Body of pancreas (tissue), 4 donors: ENCODE measurements around the gene SCN3A. TPM values are rescaled to one million over a fixed set of nuclear protein-coding genes. Genes with fewer than 3 reads are reported as not detected.

Experiments
- ATAC-seq: fragments of 150-250 bp; one replicate; pipeline ENCODE4 v1.9.1; 2016
- DNase-seq, 4 donors: peaks; one replicate each; pipeline ENCODE4 v3.0.0-alpha.2; 2019
- H3K27ac ChIP-seq, 4 donors: fragments of 200-600 bp; sonication (generic); 1 replicate in 3 of 4; 2 replicates in 1 of 4; pipeline versions ENCODE4 v1.5.1 to v1.6.1; 2016 to 2019; ENCODE audit warnings: mild to moderate bottlenecking in 1 of 4, mixed read lengths in 1 of 4, moderate library complexity in 1 of 4
- H3K27me3 ChIP-seq, 2 donors: fragments of 200-600 bp; sonication (generic); one replicate each; pipeline ENCODE4 v1.6.0; 2016; ENCODE audit warnings: mild to moderate bottlenecking in 1 of 2
- H3K36me3 ChIP-seq, 2 donors: fragments of 200-600 bp; sonication (generic); replicated peaks in 1 of 2; 2 replicates each; pipeline ENCODE4 v1.5.1; 2016; ENCODE audit warnings: low read depth in 2 of 2; ENCODE audit not compliant: insufficient read depth in 1 of 2
- H3K4me1 ChIP-seq: fragments of 200-600 bp; sonication (generic); one replicate; pipeline ENCODE4 v1.6.0; 2016
- H3K4me3 ChIP-seq, 2 donors: fragments of 200-600 bp; sonication (generic); 1 replicate in 1 of 2; 2 replicates in 1 of 2; pipeline ENCODE4 v1.5.1; 2016 to 2019
- H3K9me3 ChIP-seq, 3 donors: fragments of 200-600 bp; sonication (generic); 1 replicate in 2 of 3; 2 replicates in 1 of 3; pipeline ENCODE4 v1.5.1; 2016
- CTCF ChIP-seq, 7 experiments: fragments of 450-650 bp in 4 of 7; fragments of 200-600 bp in 3 of 7; sonication (generic) in 3 of 7; IDR thresholded peaks; one replicate each; pipeline ENCODE4 v1.5.1; 2016 to 2019; ENCODE audit warnings: antibody characterized with exemption in 7 of 7
- POLR2A ChIP-seq, 3 donors: fragments of 450-650 bp; IDR thresholded peaks; one replicate each; pipeline ENCODE4 v1.6.1; 2016; ENCODE audit warnings: antibody characterized with exemption in 3 of 3, mild to moderate bottlenecking in 2 of 3
- WGBS, 2 donors: methylation state at CpG; one replicate each; pipeline ENCODE4 v1.1.5; 2017; 5-methylcytosine and 5-hydroxymethylcytosine counted together
- intact Hi-C: fragments of 100-400 bp; cut with DNase I; formaldehyde crosslinking; loops from one replicate; pipeline ENCODE4 v1.15.1; 2023
- total RNA-seq, 2 donors: library from RNA; depleted of rRNA; stranded (reverse); fragments of >200 nt; gene quantifications; one replicate each; pipeline ENCODE4 v1.1.0, GENCODE V29; 2016

Gene SCN3A
- total RNA-seq, 2 donors from 2014 or later: 0.33 to 0.52 TPM

- intact Hi-C loops: no loop called here
- no peaks in the 10 kb centered on the region for H3K27me3 ChIP-seq
- no peaks in the 10 kb centered on the region for H3K4me1 ChIP-seq
- no peak for DNase-seq
- no peaks in the 10 kb centered on the region for H3K36me3 ChIP-seq
- TF ChIP-seq CTCF (IDR thresholded peaks at IDR 0.05) (no peak), POLR2A (IDR thresholded peaks at IDR 0.05) (no peak)
- H3K27ac ChIP-seq: no peak overlapping the region
- no peak overlapping the region for H3K4me3 ChIP-seq
- 58 to 63% methylated on average over 4 of the region's 4 CpGs for WGBS, 2 donors
- H3K9me3 ChIP-seq: no peaks in the 10 kb centered on the region
- ATAC-seq: no peak
These were observed 97.9 kb downstream of the SCN3A start for GRCh38 chr2:165105926-165106325.

- intact Hi-C loops: no loop called here
- 62 to 76% methylated on average over 2 of the region's 2 CpGs for WGBS, 2 donors
- no peaks in the 10 kb centered on the region for H3K27me3 ChIP-seq
- no peak overlapping the region for H3K27ac ChIP-seq
- no peak for TF ChIP-seq CTCF (IDR thresholded peaks at IDR 0.05)
- TF ChIP-seq POLR2A (IDR thresholded peaks at IDR 0.05): no peak
- no peaks in the 10 kb centered on the region for H3K36me3 ChIP-seq
- H3K9me3 ChIP-seq: no peaks in the 10 kb centered on the region
- DNase-seq (no peak), ATAC-seq (no peak)
- no peaks in the 10 kb centered on the region for H3K4me1 ChIP-seq
- no peak overlapping the region for H3K4me3 ChIP-seq
These were observed 115.6 kb downstream of the SCN3A start for GRCh38 chr2:165087933-165088901.

GRCh38 chr2:165086337-165086736 lies 117.5 kb downstream of the SCN3A start:
- DNase-seq (no peak), ATAC-seq (no peak)
- Histone ChIP-seq H3K27ac (no peak overlapping the region), H3K36me3 (no peaks in the 10 kb centered on the region), H3K9me3 (no peaks in the 10 kb centered on the region), H3K4me3 (no peak overlapping the region), H3K27me3 (no peaks in the 10 kb centered on the region), H3K4me1 (no peaks in the 10 kb centered on the region)
- intact Hi-C loops: no loop called here
- WGBS, 2 donors: 95 to 96% methylated on average over 2 of the region's 2 CpGs
- TF ChIP-seq POLR2A (IDR thresholded peaks at IDR 0.05): no peak
- TF ChIP-seq CTCF (IDR thresholded peaks at IDR 0.05): no peak

- 60 to 64% methylated on average over 4 of the region's 4 CpGs for WGBS, 2 donors
- intact Hi-C loops: no loop called here
- no peak for DNase-seq
These were observed 120.5 kb downstream of the SCN3A start for GRCh38 chr2:165083326-165083725.

More at GRCh38 chr2:165083326-165083725, 120.5 kb downstream of the SCN3A start:
- H3K4me1 ChIP-seq: no peaks in the 10 kb centered on the region
- no peaks in the 10 kb centered on the region for H3K36me3 ChIP-seq
- ATAC-seq: no peak
- no peak overlapping the region for H3K27ac ChIP-seq
- no peaks in the 10 kb centered on the region for H3K9me3 ChIP-seq
- no peaks in the 10 kb centered on the region for H3K27me3 ChIP-seq
- H3K4me3 ChIP-seq: no peak overlapping the region
- TF ChIP-seq CTCF (IDR thresholded peaks at IDR 0.05): no peak
- no peak for TF ChIP-seq POLR2A (IDR thresholded peaks at IDR 0.05)
